GM19397 (cell line): ENCODE measurements around the gene C19orf67.

Experiments
- ATAC-seq: cut with Tn5 transposase; IDR thresholded peaks from one replicate; pipeline ENCODE4 v1.9.1; 2021; ENCODE audit warnings: mild to moderate bottlenecking, moderate library complexity; ENCODE audit not compliant: unreplicated experiment

Gene C19orf67

GRCh38 chr19:14110650-14111049, 25.1 kb upstream of the C19orf67 start:
- no peak for ATAC-seq

GRCh38 chr19:14107581-14108461, 22.2 kb upstream of the C19orf67 start:
- ATAC-seq: no peak

GRCh38 chr19:14106840-14107239, 21.3 kb upstream of the C19orf67 start:
- no peak for ATAC-seq

GRCh38 chr19:14105680-14106079, 20.1 kb upstream of the C19orf67 start:
- no peak for ATAC-seq

- ATAC-seq: no peak
Observed at GRCh38 chr19:14103310-14103709, 17.7 kb upstream of the C19orf67 start.

- ATAC-seq: no peak
Observed at GRCh38 chr19:14102756-14103155, 17.2 kb upstream of the C19orf67 start.

- no peak for ATAC-seq
Observed at GRCh38 chr19:14102102-14102696, 16.6 kb upstream of the C19orf67 start.

GRCh38 chr19:14101003-14101545, 15.5 kb upstream of the C19orf67 start:
- ATAC-seq: no peak

GRCh38 chr19:14097532-14098151, 12.1 kb upstream of the C19orf67 start:
- no peak for ATAC-seq

GRCh38 chr19:14096272-14096992, 10.8 kb upstream of the C19orf67 start:
- ATAC-seq: no peak

- no peak for ATAC-seq
Observed at GRCh38 chr19:14094854-14095253, 9.3 kb upstream of the C19orf67 start.

GRCh38 chr19:14093117-14093823, 7.7 kb upstream of the C19orf67 start:
- no peak for ATAC-seq

GRCh38 chr19:14091813-14092462, 6.4 kb upstream of the C19orf67 start:
- peak; percentile 1 for ATAC-seq

- peak; percentile 60 for ATAC-seq
Observed at GRCh38 chr19:14091081-14091812, 5.7 kb upstream of the C19orf67 start.

GRCh38 chr19:14090509-14091080, 5.0 kb upstream of the C19orf67 start, which contains the start of gene SAMD1:
TSS of gene SAMD1 (minus strand) at chr19:14090751.
- peak; percentile 48 for ATAC-seq

GRCh38 chr19:14089662-14090508, 4.3 kb upstream of the C19orf67 start:
- ATAC-seq: peak; percentile 27

GRCh38 chr19:14089412-14089661, 3.8 kb upstream of the C19orf67 start:
- no peak for ATAC-seq
